Activated CD4-positive, alpha-beta memory T cell treated with anti-CD3 and anti-CD28 coated beads for 36 hours (primary cell): ENCODE measurements around the gene RDH13. TPM values are rescaled to one million over a fixed set of nuclear protein-coding genes. Genes with fewer than 3 reads are reported as not detected.
"Not testable (repeated sequence)": the region's sequence is repeated elsewhere in the genome, so short reads cannot be mapped to it uniquely, and the experiment has no call there.

Source experiments
- CTCF ChIA-PET: fragments of 350-600 bp; sonication (Branson Sonifier 250); formaldehyde crosslinking; loops from one replicate; lab custom pipeline; 2021; ENCODE audit warnings: antibody characterized with exemption, inconsistent platforms; lab: Charles Lee
- POLR2A ChIA-PET: fragments of 350-600 bp; sonication (Branson Sonifier 250); formaldehyde crosslinking; loops from one replicate; lab custom pipeline; 2021; ENCODE audit warnings: antibody characterized with exemption; lab: Charles Lee
- DNase-seq: peaks from one replicate; pipeline ENCODE4 v3.0.0-alpha.2; 2020
- H3K27ac Mint-ChIP-seq: one replicate; pipeline ENCODE4 v1.8.0; 2021; ENCODE audit warnings: mixed read lengths
- H3K27me3 Mint-ChIP-seq: one replicate; pipeline ENCODE4 v1.8.0; 2021; ENCODE audit warnings: mixed read lengths
- H3K36me3 Mint-ChIP-seq: one replicate; pipeline ENCODE4 v1.8.0; 2021; ENCODE audit warnings: mixed read lengths
- H3K4me1 Mint-ChIP-seq: one replicate; pipeline ENCODE4 v1.8.0; 2021; ENCODE audit warnings: low read depth, mixed read lengths
- H3K4me3 Mint-ChIP-seq: one replicate; pipeline ENCODE4 v1.8.0; 2021; ENCODE audit warnings: mild to moderate bottlenecking, mixed read lengths
- H3K9me3 Mint-ChIP-seq: one replicate; pipeline ENCODE4 v1.8.0; 2021; ENCODE audit warnings: mixed read lengths
- intact Hi-C: fragments of 100-400 bp; cut with micrococcal nuclease; formaldehyde crosslinking; loops from one replicate; pipeline ENCODE4 v1.15.1; 2023
- total RNA-seq, 2 experiments: library from RNA; stranded (reverse); gene quantifications; one replicate each; pipeline ENCODE4 v1.2.3, GENCODE V29; 2021

Gene RDH13
- total RNA-seq, 2 experiments from 2014 or later = 11.0 to 12.8 TPM

DNA sequence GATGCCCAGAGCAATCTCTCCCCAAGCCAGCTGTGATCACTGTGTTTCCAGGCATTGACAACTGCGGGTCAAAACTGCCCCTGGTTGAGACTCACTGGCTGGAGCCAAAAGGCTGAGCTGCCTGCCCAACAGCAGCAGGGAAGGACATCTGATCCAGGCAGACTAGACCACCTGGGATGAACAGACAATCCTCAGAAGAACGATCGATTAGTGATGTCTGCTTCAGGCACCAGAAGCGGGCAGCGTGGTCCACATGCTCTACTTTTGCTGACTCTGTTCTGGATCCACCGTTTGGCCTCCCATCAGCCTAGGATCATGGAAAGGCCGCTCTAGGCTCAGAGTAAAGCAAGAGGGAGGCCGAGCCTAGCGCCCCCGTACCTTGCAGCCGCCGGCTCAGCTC lies 15.0 kb downstream of the RDH13 start:
- H3K4me3 Mint-ChIP-seq = no peak overlapping the region
- POLR2A ChIA-PET = interaction anchor here (0.6 kb wide), 1 partner anchor 29 kb away, joined by 5 read pairs; no protein-coding TSS in a partner anchor
- H3K36me3 Mint-ChIP-seq = peaks cover 21% of the 10 kb centered on the region

DNA sequence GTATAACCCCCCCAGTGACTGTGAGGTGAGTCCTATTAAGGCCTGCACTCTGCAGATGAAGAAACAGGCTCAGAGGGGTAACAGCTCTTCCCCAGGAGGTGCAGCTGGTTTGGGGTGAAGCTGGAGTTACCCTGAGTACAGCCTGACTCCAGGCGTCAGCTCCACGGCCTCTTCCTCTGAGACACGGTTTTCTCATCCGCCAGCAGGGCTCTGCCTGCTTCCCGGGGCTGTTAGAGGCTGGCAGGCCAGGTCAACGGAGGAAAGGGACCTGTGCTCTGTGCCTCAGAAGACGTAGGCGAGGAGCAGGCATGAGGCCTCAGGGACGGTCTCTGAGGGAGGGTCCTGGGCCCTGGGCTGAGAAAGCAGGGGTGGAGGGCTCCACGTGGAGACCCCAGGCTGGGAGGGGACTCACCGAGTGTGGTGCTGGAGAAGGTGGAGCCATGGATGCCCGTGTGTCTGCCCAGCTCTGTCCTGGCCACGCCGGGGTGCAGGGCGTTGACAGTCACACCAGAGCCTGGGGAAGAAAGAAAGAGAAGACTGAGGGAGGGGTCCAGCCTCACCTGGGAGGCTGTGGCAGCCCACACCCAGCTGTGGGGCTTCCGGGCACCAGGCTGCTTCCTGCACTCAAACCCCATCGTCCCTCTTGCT lies 15.8 kb downstream of the RDH13 start:
- Mint-ChIP-seq H3K9me3 (no peaks in the 10 kb centered on the region), H3K27ac (no peak overlapping the region), H3K27me3 (no peaks in the 10 kb centered on the region), H3K4me3 (no peak overlapping the region), H3K4me1 (peaks cover 9% of the 10 kb centered on the region), H3K36me3 (peaks cover 19% of the 10 kb centered on the region)
- CTCF ChIA-PET = interaction anchor here (0.8 to 0.9 kb wide), 2 partner anchors 15 to 16 kb away, joined by 3 read pairs; partner anchors contain the start of gene RDH13
- POLR2A ChIA-PET = interaction anchor here (0.6 kb wide), 1 partner anchor 28 kb away, joined by 5 read pairs; no protein-coding TSS in a partner anchor
- intact Hi-C loops = no loop called here
- no peak for DNase-seq

More for the DNA sequence above, 15.0 kb downstream of the RDH13 start:
- Mint-ChIP-seq H3K4me1 (peaks cover under 1% of the 10 kb centered on the region), H3K27me3 (no peaks in the 10 kb centered on the region), H3K9me3 (no peaks in the 10 kb centered on the region), H3K27ac (no peak overlapping the region)
- DNase-seq = no peak
- CTCF ChIA-PET = no interaction called here
- intact Hi-C loops = no loop called here

DNA sequence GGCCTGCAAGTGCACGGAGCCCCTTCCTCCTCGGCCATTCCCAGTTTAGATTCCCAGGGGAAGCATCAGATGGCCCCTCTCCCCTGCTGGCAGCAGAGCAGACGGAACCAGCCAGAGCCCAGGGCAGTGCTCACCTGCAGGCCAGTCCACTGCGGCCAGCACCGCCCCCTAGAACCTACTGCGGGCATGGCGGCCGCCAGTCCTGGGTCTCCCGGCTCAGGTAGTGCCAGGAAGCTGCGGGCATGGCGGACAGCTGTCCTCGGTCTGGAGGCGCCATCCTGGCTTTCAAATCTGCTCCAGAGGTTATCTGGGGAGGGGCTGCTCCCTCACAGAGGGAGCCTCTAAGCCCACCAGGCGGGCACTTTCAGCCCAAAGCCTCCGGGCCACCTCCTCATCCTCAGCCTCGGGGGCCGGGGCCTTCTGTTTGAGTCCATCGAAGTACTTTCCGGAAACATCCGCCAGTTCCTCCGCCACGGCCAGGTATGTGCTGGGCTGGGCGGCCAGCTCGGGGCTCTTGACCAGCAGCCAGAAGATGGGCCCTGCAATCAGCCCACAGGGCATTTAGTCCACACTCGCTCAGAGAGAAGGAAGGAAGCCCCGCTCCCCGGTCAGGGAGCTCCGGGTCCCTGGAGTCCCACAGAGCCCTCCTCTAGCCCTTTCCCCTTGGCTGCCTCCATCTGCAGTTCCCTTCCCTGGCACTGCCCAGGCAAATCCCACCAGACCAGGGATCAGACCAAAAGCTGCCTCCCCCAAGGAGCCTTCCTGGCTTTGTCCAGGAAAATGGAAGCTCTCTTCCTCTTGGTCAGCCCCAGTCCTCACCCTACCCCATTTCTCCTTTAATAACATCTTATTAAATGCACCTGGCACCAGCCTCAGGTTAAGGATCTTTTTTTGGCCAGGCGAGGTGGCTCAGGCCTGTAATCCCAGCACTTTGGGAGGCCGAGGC lies 17.9 kb downstream of the RDH13 start:
- no peaks in the 10 kb centered on the region for H3K9me3 Mint-ChIP-seq
- no peak for DNase-seq
- no peak overlapping the region for H3K4me3 Mint-ChIP-seq
- CTCF ChIA-PET = no interaction called here
- H3K36me3 Mint-ChIP-seq = peaks cover 13% of the 10 kb centered on the region
- POLR2A ChIA-PET = no interaction called here
- no peaks in the 10 kb centered on the region for H3K27me3 Mint-ChIP-seq
- peaks cover 20% of the 10 kb centered on the region for H3K4me1 Mint-ChIP-seq
- intact Hi-C loops = no loop called here
- no peak overlapping the region for H3K27ac Mint-ChIP-seq

DNA sequence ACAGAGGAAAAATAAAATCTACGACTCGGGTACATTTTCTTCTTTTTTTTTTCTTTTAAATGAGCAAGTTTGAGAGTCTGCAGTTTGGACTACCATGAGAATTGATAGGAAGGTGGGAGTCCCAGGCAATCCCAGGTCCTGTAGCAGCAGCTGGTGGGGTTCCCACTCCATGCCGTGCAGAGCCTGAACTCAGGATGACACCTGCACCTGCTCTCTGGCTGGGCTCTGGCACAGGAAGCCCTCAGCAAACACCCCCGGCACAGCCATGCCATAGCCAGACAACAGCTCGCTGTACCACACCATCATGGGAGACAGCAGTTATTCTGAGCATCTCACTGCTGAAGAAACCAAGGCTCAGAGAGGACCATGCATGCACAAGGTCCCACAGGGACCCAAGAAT lies 18.7 kb downstream of the RDH13 start:
- ChIA-PET CTCF (interaction anchor here (0.7 kb wide), 1 partner anchor 121 kb away, joined by 3 read pairs; no protein-coding TSS in a partner anchor), POLR2A (interaction anchor here (0.6 kb wide), 1 partner anchor 831 kb away, joined by 4 read pairs; no protein-coding TSS in a partner anchor)
- peaks cover 14% of the 10 kb centered on the region for H3K36me3 Mint-ChIP-seq
- no peak overlapping the region for H3K27ac Mint-ChIP-seq
- no peaks in the 10 kb centered on the region for H3K9me3 Mint-ChIP-seq
- peaks cover 20% of the 10 kb centered on the region for H3K4me1 Mint-ChIP-seq
- no peak overlapping the region for H3K4me3 Mint-ChIP-seq
- no peak for DNase-seq
- no peaks in the 10 kb centered on the region for H3K27me3 Mint-ChIP-seq
- intact Hi-C loops = no loop called here

DNA sequence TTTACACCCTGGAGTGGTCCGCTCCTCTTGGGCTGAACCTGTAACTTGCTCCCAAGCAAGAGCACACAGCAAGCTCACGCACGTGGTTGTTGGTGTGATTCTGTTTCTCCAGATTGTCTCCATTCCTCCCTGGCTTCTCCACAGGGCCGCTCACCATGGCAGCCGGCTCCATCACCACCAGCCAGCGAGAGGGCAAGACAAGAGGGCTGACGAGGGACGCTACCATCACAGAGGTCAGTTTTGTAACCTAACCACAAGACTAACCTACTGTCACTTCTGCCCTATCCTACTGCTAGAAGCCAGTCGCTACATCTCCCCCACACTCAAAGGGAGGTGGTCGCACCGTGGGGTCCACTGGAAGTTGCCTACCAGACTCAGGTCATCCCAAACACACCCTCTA lies 20.3 kb downstream of the RDH13 start:
- POLR2A ChIA-PET = no interaction called here
- intact Hi-C loops = no loop called here
- H3K4me3 Mint-ChIP-seq = no peak overlapping the region

DNA sequence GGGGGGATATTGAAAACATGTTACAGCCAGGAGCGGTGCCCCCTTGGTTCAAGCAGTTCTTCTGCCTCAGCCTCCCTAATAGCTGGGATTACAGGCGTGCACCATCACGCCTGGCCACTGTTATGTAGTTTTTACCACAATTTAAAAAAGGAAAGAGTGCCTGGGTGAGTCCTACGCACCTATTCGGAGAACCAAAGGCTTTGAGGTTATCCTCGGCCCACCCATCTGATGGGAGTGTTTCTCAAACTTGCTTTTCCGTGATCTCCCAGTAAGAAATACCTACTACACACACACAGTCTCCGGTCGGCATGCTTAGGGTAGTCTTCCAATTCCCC lies 20.6 kb downstream of the RDH13 start:
- H3K9me3 Mint-ChIP-seq = no peaks in the 10 kb centered on the region
- peaks cover 20% of the 10 kb centered on the region for H3K4me1 Mint-ChIP-seq
- ChIA-PET CTCF (interaction anchor here (0.7 to 0.9 kb wide), 2 partner anchors 20 to 561 kb away, joined by 3 read pairs; partner anchors contain the start of gene RDH13), POLR2A (no interaction called here)
- no peak for DNase-seq
- intact Hi-C loops = no loop called here
- peaks cover 10% of the 10 kb centered on the region for H3K36me3 Mint-ChIP-seq
- peak overlapping the region; percentile 81 for H3K27ac Mint-ChIP-seq
- no peaks in the 10 kb centered on the region for H3K27me3 Mint-ChIP-seq
- H3K4me3 Mint-ChIP-seq = peak overlapping the region; percentile 41

More for the DNA sequence above, 20.3 kb downstream of the RDH13 start:
- CTCF ChIA-PET = no interaction called here
- H3K27ac Mint-ChIP-seq = peak overlapping the region; percentile 81
- peaks cover 20% of the 10 kb centered on the region for H3K4me1 Mint-ChIP-seq
- no peak for DNase-seq
- peaks cover 10% of the 10 kb centered on the region for H3K36me3 Mint-ChIP-seq
- H3K9me3 Mint-ChIP-seq = no peaks in the 10 kb centered on the region
- no peaks in the 10 kb centered on the region for H3K27me3 Mint-ChIP-seq

DNA sequence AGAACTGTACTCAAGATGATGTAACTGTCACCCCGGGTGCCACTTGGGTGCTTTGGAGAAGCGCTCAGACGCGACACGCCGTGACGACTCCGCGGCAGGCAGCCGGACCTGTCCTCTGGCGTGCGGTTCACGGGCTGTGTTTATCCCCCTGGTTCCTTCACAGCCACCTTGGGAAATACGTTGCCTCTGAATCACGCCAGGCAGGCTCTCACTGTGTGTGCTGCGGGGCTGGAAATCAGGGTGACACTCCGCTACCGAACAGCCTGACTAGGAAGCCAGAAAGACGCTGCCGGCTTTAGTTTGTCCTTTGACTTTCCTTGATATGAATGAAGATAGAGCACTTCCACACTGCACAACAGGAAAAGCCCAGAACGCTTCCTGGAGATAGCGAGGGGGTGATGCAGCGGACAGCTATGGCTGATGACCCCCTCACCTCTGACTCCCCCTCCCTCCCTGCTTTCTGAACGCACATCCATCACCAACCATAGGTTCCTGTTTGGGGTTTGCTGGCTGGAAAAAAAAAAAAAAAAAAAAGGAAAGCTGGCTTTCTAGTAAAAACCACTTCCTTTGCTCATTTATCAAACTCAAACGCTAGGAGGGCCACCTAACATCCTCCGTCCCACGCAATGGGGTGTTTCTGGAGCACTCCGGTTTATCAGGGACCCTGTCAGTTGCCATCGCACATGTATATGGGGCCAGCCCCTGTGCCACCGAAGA lies 21.2 kb downstream of the RDH13 start:
- Mint-ChIP-seq H3K36me3 (peaks cover 10% of the 10 kb centered on the region), H3K4me1 (peaks cover 20% of the 10 kb centered on the region), H3K4me3 (peak overlapping the region; percentile 41), H3K27ac (peak overlapping the region; percentile 81), H3K9me3 (no peaks in the 10 kb centered on the region), H3K27me3 (no peaks in the 10 kb centered on the region)
- POLR2A ChIA-PET = no interaction called here
- DNase-seq = peak; percentile 58
- CTCF ChIA-PET = interaction anchor here (0.7 to 0.9 kb wide), 2 partner anchors 21 to 560 kb away, joined by 3 read pairs; partner anchors contain the start of gene RDH13
- intact Hi-C loops = no loop called here

DNA sequence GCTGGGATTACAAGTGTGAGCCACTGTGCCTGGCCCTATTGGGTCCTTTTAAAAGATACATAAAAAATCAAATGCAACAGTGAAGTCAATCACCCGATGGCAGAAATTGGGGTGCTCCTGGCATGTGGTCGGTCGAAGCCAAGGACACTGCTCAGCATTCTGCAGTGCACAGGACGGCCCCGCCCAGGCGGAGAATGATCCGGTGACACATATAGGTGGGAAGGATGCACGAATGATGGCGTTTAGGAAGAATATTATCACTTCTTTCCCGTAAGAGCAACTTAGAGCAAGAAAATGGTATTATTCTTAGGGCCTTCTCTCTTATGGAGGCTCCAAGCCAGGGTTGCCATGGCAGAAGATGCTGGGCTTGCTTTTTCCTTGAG lies 21.7 kb downstream of the RDH13 start:
- DNase-seq = no peak
- H3K9me3 Mint-ChIP-seq = no peaks in the 10 kb centered on the region
- ChIA-PET POLR2A (no interaction called here), CTCF (no interaction called here)
- no peak overlapping the region for H3K4me3 Mint-ChIP-seq
- intact Hi-C loops = no loop called here
- H3K27me3 Mint-ChIP-seq = no peaks in the 10 kb centered on the region
- H3K36me3 Mint-ChIP-seq = peaks cover 7% of the 10 kb centered on the region
- H3K4me1 Mint-ChIP-seq = peaks cover 20% of the 10 kb centered on the region
- H3K27ac Mint-ChIP-seq = no peak overlapping the region

DNA sequence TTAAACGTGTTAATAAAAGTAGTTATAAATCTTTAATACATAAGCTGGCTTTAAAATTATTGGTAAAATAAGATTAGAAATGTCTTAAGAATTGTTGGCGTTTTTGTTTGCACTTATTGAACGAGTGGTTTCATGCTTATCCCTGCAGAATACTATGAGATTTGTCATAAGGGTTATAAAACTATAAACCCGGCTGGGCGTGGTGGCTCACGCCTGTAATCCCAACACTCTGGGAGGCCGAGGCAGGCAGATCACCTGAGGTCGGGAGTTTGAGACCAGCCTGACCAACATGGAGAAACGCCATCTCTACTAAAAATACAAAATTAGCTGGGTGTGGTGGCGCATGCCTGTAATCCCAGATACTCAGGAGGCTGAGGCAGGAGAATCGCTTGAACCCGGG lies 22.3 kb downstream of the RDH13 start:
- H3K4me1 Mint-ChIP-seq = peaks cover 20% of the 10 kb centered on the region
- H3K9me3 Mint-ChIP-seq, H3K27me3 Mint-ChIP-seq, DNase-seq, POLR2A ChIA-PET, CTCF ChIA-PET, H3K4me3 Mint-ChIP-seq, H3K27ac Mint-ChIP-seq, H3K36me3 Mint-ChIP-seq, intact Hi-C loops: not testable (repeated sequence)

DNA sequence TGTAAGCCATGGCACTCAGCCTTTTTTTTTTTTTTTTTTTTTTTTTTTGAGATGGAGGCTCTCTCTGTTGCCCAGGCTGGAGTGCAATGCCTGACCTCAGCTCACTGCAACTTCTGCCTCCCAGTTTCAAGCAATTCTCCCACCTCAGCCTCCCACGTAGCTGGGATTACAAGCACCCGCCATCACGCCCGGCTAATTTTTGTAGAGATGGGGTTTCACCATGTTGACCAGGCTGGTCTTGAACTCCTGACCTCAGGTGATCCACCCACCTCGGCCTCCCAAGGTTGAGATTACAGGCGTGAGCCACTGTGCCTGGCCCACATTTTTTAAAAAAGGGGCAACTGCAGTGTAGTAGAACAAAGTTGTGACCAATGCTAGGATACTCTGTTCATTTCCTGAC lies 25.3 kb downstream of the RDH13 start:
- H3K36me3 Mint-ChIP-seq, DNase-seq, H3K9me3 Mint-ChIP-seq, H3K27me3 Mint-ChIP-seq, H3K4me3 Mint-ChIP-seq, POLR2A ChIA-PET, CTCF ChIA-PET, intact Hi-C loops, H3K27ac Mint-ChIP-seq: not testable (repeated sequence)
- H3K4me1 Mint-ChIP-seq = peaks cover 15% of the 10 kb centered on the region

DNA sequence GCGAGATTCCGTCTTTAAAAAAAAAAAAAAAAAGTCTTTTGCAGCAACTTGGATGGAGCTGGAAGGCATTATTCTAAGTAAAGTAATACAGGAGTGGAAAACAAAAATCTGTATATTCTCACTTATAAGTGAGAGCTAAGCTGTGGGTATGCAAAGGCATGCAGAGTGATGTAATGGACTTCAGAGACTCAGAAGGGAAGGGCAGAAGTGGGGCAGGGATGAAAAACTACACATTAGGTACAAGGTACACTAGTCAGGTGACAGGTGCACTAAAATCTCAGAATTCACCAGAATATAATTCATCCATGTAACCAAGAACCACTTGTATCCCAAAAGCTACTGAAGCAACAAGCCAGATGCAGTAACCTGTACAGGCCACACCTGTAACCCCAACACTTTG lies 26.9 kb downstream of the RDH13 start:
- Mint-ChIP-seq H3K27ac (no peak overlapping the region), H3K27me3 (no peaks in the 10 kb centered on the region), H3K36me3 (peaks cover 2% of the 10 kb centered on the region), H3K9me3 (no peaks in the 10 kb centered on the region), H3K4me1 (peaks cover under 1% of the 10 kb centered on the region), H3K4me3 (no peak overlapping the region)
- ChIA-PET POLR2A (no interaction called here), CTCF (no interaction called here)
- intact Hi-C loops = no loop called here
- DNase-seq = no peak

DNA sequence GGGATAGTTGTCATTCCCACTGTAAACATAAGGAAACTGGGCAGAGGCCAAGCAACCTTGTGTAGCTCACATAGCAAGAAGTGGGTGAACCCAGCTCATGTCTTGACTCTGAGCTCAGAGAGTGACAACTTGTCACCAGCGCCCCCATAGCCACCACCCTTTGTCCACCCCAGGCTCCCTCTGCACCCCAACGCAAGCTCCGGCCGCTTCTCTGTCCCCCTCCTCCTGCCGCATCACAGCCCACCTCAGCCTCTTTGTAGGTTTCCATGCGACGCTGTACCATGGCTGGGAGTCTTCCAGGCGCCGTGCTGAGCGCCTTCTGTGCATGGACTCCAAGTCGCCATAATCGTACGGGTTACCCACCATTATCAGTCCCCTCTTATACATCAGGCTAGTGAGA lies 28.2 kb downstream of the RDH13 start:
- intact Hi-C loops = no loop called here
- CTCF ChIA-PET = no interaction called here
- H3K27me3 Mint-ChIP-seq = no peaks in the 10 kb centered on the region
- H3K4me3 Mint-ChIP-seq = no peak overlapping the region
- peaks cover under 1% of the 10 kb centered on the region for H3K36me3 Mint-ChIP-seq
- H3K27ac Mint-ChIP-seq = no peak overlapping the region
- H3K4me1 Mint-ChIP-seq = no peaks in the 10 kb centered on the region
- POLR2A ChIA-PET = no interaction called here
- DNase-seq = no peak
- no peaks in the 10 kb centered on the region for H3K9me3 Mint-ChIP-seq
